Measurements from ENCODE around the gene GMDS.

DNA sequence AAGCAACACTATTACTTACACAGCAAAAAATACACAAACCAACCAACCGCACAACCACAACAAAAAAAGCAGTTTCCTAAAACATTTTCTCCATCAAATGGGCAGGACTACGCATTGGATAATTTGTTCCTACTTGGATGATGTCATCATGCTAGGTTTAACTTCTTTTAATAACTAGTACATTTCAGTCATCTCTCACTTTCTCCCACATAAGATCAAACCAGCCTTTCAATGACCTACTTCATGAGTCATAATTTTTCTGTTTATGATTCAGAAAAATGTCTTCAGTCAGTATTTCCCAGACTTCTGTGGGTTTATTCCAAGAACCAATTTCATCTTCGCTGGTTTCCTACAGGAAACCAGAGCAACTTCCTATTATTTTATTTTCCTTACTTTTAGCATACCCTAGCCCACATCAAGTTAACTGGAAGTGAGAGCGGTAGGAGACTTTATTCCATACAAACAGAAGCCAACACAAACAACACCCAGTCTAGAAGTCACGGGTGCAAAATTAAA lies 134.2 kb downstream of the GMDS start:
- TF ChIP-seq, protein P1, sequence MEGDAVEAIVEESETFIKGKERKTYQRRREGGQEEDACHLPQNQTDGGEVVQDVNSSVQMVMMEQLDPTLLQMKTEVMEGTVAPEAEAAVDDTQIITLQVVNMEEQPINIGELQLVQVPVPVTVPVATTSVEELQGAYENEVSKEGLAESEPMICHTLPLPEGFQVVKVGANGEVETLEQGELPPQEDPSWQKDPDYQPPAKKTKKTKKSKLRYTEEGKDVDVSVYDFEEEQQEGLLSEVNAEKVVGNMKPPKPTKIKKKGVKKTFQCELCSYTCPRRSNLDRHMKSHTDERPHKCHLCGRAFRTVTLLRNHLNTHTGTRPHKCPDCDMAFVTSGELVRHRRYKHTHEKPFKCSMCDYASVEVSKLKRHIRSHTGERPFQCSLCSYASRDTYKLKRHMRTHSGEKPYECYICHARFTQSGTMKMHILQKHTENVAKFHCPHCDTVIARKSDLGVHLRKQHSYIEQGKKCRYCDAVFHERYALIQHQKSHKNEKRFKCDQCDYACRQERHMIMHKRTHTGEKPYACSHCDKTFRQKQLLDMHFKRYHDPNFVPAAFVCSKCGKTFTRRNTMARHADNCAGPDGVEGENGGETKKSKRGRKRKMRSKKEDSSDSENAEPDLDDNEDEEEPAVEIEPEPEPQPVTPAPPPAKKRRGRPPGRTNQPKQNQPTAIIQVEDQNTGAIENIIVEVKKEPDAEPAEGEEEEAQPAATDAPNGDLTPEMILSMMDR (IDR thresholded peaks at IDR 0.05) = no peak
- TF ChIP-seq POLR2A (IDR thresholded peaks at IDR 0.05) (no peak), EP300 (IDR thresholded peaks at IDR 0.05) (no peak)

All from ovary (tissue), 3 donors.